ENCODE measurements around the gene GNG7.

Gene GNG7

GRCh38 chr19:2720777-2721569 is 18.5 kb upstream of the GNG7 start, which contains the start of gene DIRAS1:
Gene DIRAS1, minus strand, starts transcription at chr19:2721372. Its CDS starts 3,566 bp downstream, at chr19:2717806.
- TF ChIP-seq CTCF (IDR thresholded peaks at IDR 0.05; ENCODE audit: borderline replicate concordance, extremely low read depth, low read length, poor library complexity, severe bottlenecking): no peak
- no peaks in the 10 kb centered on the region for H3K36me3 ChIP-seq (ENCODE audit: insufficient read depth, low read length)
- H2AFZ ChIP-seq (ENCODE audit: low read depth, low read length): no peak within 1 kb of the TSS
- no peaks in the 10 kb centered on the region for H4K20me1 ChIP-seq (ENCODE audit: insufficient read depth, low read length)
- ATAC-seq (ENCODE audit: insufficient read depth, low read depth) (no peak), DNase-seq (no peak)
- H3K4me3 ChIP-seq (ENCODE audit: low read depth in 1 of 2, low read length in 2 of 2): no peak within 1 kb of the TSS
- H3K27me3 ChIP-seq (ENCODE audit: insufficient read depth, low read length, poor library complexity): no peaks in the 10 kb centered on the region
- H3K9ac ChIP-seq (ENCODE audit: low read depth, low read length): no peak within 1 kb of the TSS
- H3K9me3 ChIP-seq (ENCODE audit: insufficient read depth, low read length, severe bottlenecking): no peaks in the 10 kb centered on the region
- no peak within 1 kb of the TSS for H3K4me2 ChIP-seq (ENCODE audit: insufficient read depth, low read length)
- no peaks in the 10 kb centered on the region for H3K79me2 ChIP-seq (ENCODE audit: insufficient read depth, low read length)
- H3K4me1 ChIP-seq (ENCODE audit: insufficient read depth, low read length): no peaks in the 10 kb centered on the region
- H3K27ac ChIP-seq (ENCODE audit: low read length): no peak within 1 kb of the TSS

GRCh38 chr19:2719920-2720776 is 17.7 kb upstream of the GNG7 start:
- Histone ChIP-seq H3K36me3 (ENCODE audit: insufficient read depth, low read length) (no peaks in the 10 kb centered on the region), H4K20me1 (ENCODE audit: insufficient read depth, low read length) (no peaks in the 10 kb centered on the region), H3K9ac (ENCODE audit: low read depth, low read length) (no peak overlapping the region), H3K9me3 (ENCODE audit: insufficient read depth, low read length, severe bottlenecking) (peaks cover 4% of the 10 kb centered on the region), H3K27me3 (ENCODE audit: insufficient read depth, low read length, poor library complexity) (no peaks in the 10 kb centered on the region), H2AFZ (ENCODE audit: low read depth, low read length) (no peak overlapping the region), H3K27ac (ENCODE audit: low read length) (no peak overlapping the region), H3K79me2 (ENCODE audit: insufficient read depth, low read length) (no peaks in the 10 kb centered on the region), H3K4me1 (ENCODE audit: insufficient read depth, low read length) (no peaks in the 10 kb centered on the region), H3K4me3 (ENCODE audit: low read depth in 1 of 2, low read length in 2 of 2) (no peak overlapping the region), H3K4me2 (ENCODE audit: insufficient read depth, low read length) (no peak overlapping the region)
- no peak for ATAC-seq (ENCODE audit: insufficient read depth, low read depth)
- no peak for DNase-seq
- TF ChIP-seq CTCF (IDR thresholded peaks at IDR 0.05; ENCODE audit: borderline replicate concordance, extremely low read depth, low read length, poor library complexity, severe bottlenecking): no peak
- no peak for TF ChIP-seq EZH2 (IDR thresholded peaks at IDR 0.05; ENCODE audit: borderline replicate concordance, low read depth, low read length, severe bottlenecking)

GRCh38 chr19:2719232-2719735 is 16.8 kb upstream of the GNG7 start:
- Histone ChIP-seq H3K27me3 (ENCODE audit: insufficient read depth, low read length, poor library complexity) (no peaks in the 10 kb centered on the region), H3K4me2 (ENCODE audit: insufficient read depth, low read length) (no peak overlapping the region)
- no peak for ATAC-seq (ENCODE audit: insufficient read depth, low read depth)

More at GRCh38 chr19:2719232-2719735, 16.8 kb upstream of the GNG7 start:
- Histone ChIP-seq H3K36me3 (ENCODE audit: insufficient read depth, low read length) (no peaks in the 10 kb centered on the region), H4K20me1 (ENCODE audit: insufficient read depth, low read length) (no peaks in the 10 kb centered on the region), H3K4me3 (ENCODE audit: low read depth in 1 of 2, low read length in 2 of 2) (no peak overlapping the region), H3K27ac (ENCODE audit: low read length) (no peak overlapping the region), H3K4me1 (ENCODE audit: insufficient read depth, low read length) (no peaks in the 10 kb centered on the region), H3K9ac (ENCODE audit: low read depth, low read length) (no peak overlapping the region), H3K9me3 (ENCODE audit: insufficient read depth, low read length, severe bottlenecking) (peaks cover 6% of the 10 kb centered on the region), H3K79me2 (ENCODE audit: insufficient read depth, low read length) (no peaks in the 10 kb centered on the region), H2AFZ (ENCODE audit: low read depth, low read length) (no peak overlapping the region)
- TF ChIP-seq EZH2 (IDR thresholded peaks at IDR 0.05; ENCODE audit: borderline replicate concordance, low read depth, low read length, severe bottlenecking): no peak
- TF ChIP-seq CTCF (IDR thresholded peaks at IDR 0.05; ENCODE audit: borderline replicate concordance, extremely low read depth, low read length, poor library complexity, severe bottlenecking): no peak
- no peak for DNase-seq
